HUES6 (cell line): ENCODE measurements around the gene RAPGEF4.
"Not testable (repeated sequence)": the region's sequence is repeated elsewhere in the genome, so short reads cannot be mapped to it uniquely, and the experiment has no call there.

Source experiments
- H3K27ac ChIP-seq: 2 replicates; pipeline ENCODE4 v1.7.0; 2013; ENCODE audit warnings: low read depth, mild to moderate bottlenecking, low read length, inconsistent platforms
- H3K27me3 ChIP-seq: 2 replicates; pipeline ENCODE4 v1.6.1; 2013; ENCODE audit warnings: low read length; ENCODE audit not compliant: control insufficient read depth, insufficient read depth
- H3K36me3 ChIP-seq: 2 replicates; pipeline ENCODE4 v1.6.1; 2013; ENCODE audit warnings: low read length; ENCODE audit not compliant: control insufficient read depth, insufficient read depth
- H3K4me1 ChIP-seq: 2 replicates; pipeline ENCODE4 v1.6.1; 2013; ENCODE audit warnings: low read length; ENCODE audit not compliant: control insufficient read depth, insufficient read depth
- H3K4me3 ChIP-seq: 2 replicates; pipeline ENCODE4 v1.5.1; 2013; ENCODE audit warnings: low read depth, low read length
- H3K9ac ChIP-seq: one replicate; pipeline ENCODE4 v1.6.1; 2013; ENCODE audit warnings: mild to moderate bottlenecking, low read length
- H3K9me3 ChIP-seq: 2 replicates; pipeline ENCODE4 v1.6.1; 2013; ENCODE audit warnings: low read depth, low read length; ENCODE audit not compliant: control insufficient read depth, insufficient read depth

RAPGEF4 gene

GRCh38 chr2:172730411-172730810, 5.2 kb upstream of the RAPGEF4 start:
- H3K27me3 ChIP-seq = peaks cover 18% of the 10 kb centered on the region
- no peak overlapping the region for H3K27ac ChIP-seq
- no peak overlapping the region for H3K4me3 ChIP-seq
- H3K9ac ChIP-seq = no peak overlapping the region
- no peaks in the 10 kb centered on the region for H3K36me3 ChIP-seq
- no peaks in the 10 kb centered on the region for H3K9me3 ChIP-seq
- H3K4me1 ChIP-seq = peaks cover 7% of the 10 kb centered on the region; the same call in 1 of the 2 replicates

GRCh38 chr2:172734711-172735581, 699 bp upstream of the RAPGEF4 start:
- no peak overlapping the region for H3K9ac ChIP-seq
- peaks cover 46% of the 10 kb centered on the region for H3K27me3 ChIP-seq
- H3K9me3 ChIP-seq = no peaks in the 10 kb centered on the region
- no peaks in the 10 kb centered on the region for H3K36me3 ChIP-seq
- 0 out of 2 replicates have a peak, but pooled peaks cover 7% of the 10 kb centered on the region for H3K4me1 ChIP-seq
- H3K27ac ChIP-seq = no peak overlapping the region
- H3K4me3 ChIP-seq = peak overlapping the region; percentile 70

- H3K27ac ChIP-seq = no peak overlapping the region
- H3K36me3 ChIP-seq = no peaks in the 10 kb centered on the region
- 0 out of 2 replicates have a peak, but pooled peaks cover 7% of the 10 kb centered on the region for H3K4me1 ChIP-seq
- H3K9ac ChIP-seq = no peak overlapping the region
- H3K4me3 ChIP-seq = peak overlapping the region; percentile 70
- H3K9me3 ChIP-seq = no peaks in the 10 kb centered on the region
- H3K27me3 ChIP-seq = peaks cover 46% of the 10 kb centered on the region
These were observed 954 bp downstream of the RAPGEF4 start for GRCh38 chr2:172736424-172737174.

DNA sequence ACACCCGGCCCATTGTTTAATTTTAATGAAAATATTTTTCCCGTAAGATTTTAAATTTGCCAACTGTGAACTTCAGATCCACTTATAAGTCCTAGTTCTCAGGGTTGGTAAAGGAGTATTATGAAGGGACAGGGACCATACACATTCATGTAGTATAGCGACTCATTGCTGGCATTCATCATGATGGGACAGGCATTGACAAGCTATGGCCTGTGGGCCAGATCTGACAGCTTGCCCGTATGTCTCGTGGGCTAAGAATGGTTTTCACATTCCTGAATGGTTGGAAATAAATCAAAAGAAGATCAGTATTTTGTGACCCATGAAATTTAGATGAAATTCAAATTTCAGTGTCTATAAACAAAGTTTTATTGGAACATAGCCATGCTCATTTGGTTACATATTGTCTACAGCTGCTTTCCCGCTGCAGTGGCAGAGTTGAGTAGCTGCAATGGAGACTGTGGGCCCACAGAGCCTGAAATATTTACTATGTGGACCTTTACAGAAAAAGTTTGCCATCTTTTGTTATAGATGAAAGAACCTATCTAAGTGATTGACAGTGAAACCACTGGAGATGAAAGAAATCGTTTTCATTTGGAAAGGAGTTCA, 4.1 kb downstream of the RAPGEF4 start:
- H3K4me1 ChIP-seq = peaks cover 11% of the 10 kb centered on the region; the same call in 1 of the 2 replicates
- H3K27me3 ChIP-seq = peaks cover 35% of the 10 kb centered on the region
- H3K27ac ChIP-seq = no peak overlapping the region
- no peaks in the 10 kb centered on the region for H3K9me3 ChIP-seq
- no peak overlapping the region for H3K9ac ChIP-seq
- no peaks in the 10 kb centered on the region for H3K36me3 ChIP-seq
- no peak overlapping the region for H3K4me3 ChIP-seq

DNA sequence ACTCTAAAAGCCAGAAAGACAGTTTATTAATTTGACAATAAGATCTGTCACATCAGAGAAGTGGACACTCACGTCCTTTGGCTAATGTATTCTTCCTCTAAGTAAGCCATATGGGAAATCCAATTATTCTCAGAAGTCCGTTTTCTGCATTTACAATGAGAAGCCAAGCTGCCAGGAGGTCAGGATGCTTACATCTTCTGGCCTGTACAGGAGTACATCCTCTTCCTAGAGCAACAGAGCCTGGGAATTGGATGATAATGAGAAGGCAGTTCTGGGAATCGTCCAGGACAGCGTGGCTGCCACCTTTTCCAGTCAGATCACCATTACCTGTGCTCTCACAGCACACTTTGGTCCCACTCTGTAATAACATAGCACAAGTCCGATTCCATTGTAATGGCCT, 5.2 kb downstream of the RAPGEF4 start:
- Histone ChIP-seq H3K4me1 (peaks cover 11% of the 10 kb centered on the region; the same call in 1 of the 2 replicates), H3K4me3 (no peak overlapping the region), H3K9me3 (peaks cover 2% of the 10 kb centered on the region; the same call in 1 of the 2 replicates), H3K27ac (no peak overlapping the region), H3K36me3 (no peaks in the 10 kb centered on the region), H3K9ac (no peak overlapping the region), H3K27me3 (peaks cover 25% of the 10 kb centered on the region)

DNA sequence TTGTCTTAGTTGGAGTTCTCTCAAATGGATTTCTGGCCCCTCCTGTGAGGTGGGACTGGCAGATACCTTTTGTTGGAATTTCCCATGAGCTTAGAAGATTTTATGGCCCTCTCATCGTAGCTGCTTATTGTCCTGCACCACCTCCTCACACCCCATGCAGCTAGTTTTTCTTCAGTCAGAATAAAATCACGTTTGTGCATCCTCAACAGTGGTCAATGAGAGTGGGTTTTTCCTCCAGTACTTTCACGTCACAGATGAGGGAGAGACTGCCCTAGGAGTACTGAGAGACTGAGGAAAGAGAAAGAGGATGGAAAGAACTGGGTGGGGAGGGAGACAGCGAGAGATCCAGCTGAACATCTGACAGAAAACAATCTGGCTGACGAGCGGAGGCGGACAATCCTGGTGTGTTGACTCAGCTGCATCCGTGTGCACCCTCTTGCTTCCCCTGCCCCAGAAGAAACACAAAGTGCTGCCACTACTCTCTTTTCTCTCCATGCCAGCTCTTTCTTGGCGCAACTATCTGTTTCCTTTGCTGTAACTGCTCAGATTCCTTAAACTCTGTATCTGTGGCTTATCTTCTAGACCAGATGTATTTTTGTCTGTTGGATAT, 7.4 kb downstream of the RAPGEF4 start:
- Histone ChIP-seq H3K4me3 (no peak overlapping the region), H3K9me3 (peaks cover 12% of the 10 kb centered on the region; the same call in 1 of the 2 replicates), H3K27me3 (peaks cover 3% of the 10 kb centered on the region), H3K4me1 (peaks cover 3% of the 10 kb centered on the region; the same call in 1 of the 2 replicates), H3K9ac (no peak overlapping the region), H3K36me3 (no peaks in the 10 kb centered on the region), H3K27ac (no peak overlapping the region)

DNA sequence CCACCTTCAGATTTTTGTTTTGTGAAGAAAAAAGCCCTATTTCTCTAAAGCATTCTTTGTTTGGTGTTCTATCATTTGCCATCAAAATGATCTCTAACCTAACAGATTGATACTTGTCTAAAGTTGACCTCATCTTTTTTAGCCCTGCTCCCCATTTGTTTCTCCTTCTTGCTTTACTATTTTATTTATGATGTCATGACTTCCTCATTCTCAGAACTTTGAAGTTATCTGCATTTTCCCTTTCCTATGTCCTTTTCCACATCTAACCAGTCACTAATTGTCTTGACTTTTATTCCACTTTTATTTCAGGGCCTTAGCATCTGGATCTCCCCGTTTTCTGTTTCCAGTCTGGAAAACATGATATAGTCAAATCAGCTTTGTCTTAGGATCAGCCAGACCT, 8.3 kb downstream of the RAPGEF4 start:
- Histone ChIP-seq H3K4me1 (peaks cover 3% of the 10 kb centered on the region; the same call in 1 of the 2 replicates), H3K4me3 (no peak overlapping the region), H3K27me3 (no peaks in the 10 kb centered on the region)

GRCh38 chr2:172745636-172746035, 10.0 kb downstream of the RAPGEF4 start:
- H3K9ac ChIP-seq = no peak overlapping the region
- no peaks in the 10 kb centered on the region for H3K36me3 ChIP-seq
- peaks cover 3% of the 10 kb centered on the region; the same call in 1 of the 2 replicates for H3K4me1 ChIP-seq
- no peak overlapping the region for H3K27ac ChIP-seq
- peaks cover 33% of the 10 kb centered on the region for H3K9me3 ChIP-seq
- H3K4me3 ChIP-seq = no peak overlapping the region
- no peaks in the 10 kb centered on the region for H3K27me3 ChIP-seq

More for the DNA sequence above, 8.3 kb downstream of the RAPGEF4 start:
- Histone ChIP-seq H3K9ac (no peak overlapping the region), H3K9me3 (peaks cover 21% of the 10 kb centered on the region), H3K36me3 (no peaks in the 10 kb centered on the region), H3K27ac (no peak overlapping the region)

- not testable (repeated sequence) for H3K36me3 ChIP-seq, H3K4me3 ChIP-seq, H3K9ac ChIP-seq, H3K4me1 ChIP-seq, H3K27me3 ChIP-seq, H3K27ac ChIP-seq
- peaks cover 33% of the 10 kb centered on the region for H3K9me3 ChIP-seq
These were observed 12.9 kb downstream of the RAPGEF4 start for GRCh38 chr2:172748543-172748942.

DNA sequence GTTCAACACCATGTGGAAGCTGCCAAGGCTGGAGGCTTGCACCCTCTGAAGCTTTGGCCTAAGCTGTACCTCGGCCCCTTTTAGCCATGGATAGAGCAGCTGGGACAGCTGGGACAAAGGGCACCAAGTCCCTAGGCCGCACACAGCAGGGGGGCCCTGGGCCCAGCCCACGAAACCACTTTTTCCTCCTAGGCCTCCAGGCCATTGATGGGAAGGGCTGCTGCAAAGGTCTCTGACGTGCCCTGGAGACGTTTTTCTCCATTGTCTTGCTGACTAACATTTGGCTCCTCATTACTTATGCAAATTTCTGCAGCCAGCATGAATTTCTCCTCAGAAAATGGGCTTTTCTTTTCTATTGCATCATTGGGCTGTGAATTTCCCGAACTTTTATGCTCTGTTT, 13.7 kb downstream of the RAPGEF4 start:
- H3K4me1 ChIP-seq = no peaks in the 10 kb centered on the region
- H3K9ac ChIP-seq = no peak overlapping the region
- H3K36me3 ChIP-seq = no peaks in the 10 kb centered on the region
- peaks cover 33% of the 10 kb centered on the region for H3K9me3 ChIP-seq
- no peaks in the 10 kb centered on the region for H3K27me3 ChIP-seq
- no peak overlapping the region for H3K4me3 ChIP-seq
- H3K27ac ChIP-seq = no peak overlapping the region
